BJ (cell line): ENCODE results near the gene ZYG11B. TPM values are rescaled to one million over a fixed set of nuclear protein-coding genes. Genes with fewer than 3 reads are reported as not detected.
"Not testable (repeated sequence)": the region's sequence is repeated elsewhere in the genome, so short reads cannot be mapped to it uniquely, and the experiment has no call there.

Source experiments
- CTCF ChIA-PET: fragments of 350-600 bp; formaldehyde crosslinking; extraction: SDS; loops from one replicate; lab custom pipeline; 2021; ENCODE audit warnings: antibody characterized with exemption, inconsistent platforms; lab: Yijun Ruan, JAX
- POLR2A ChIA-PET: fragments of 300-600 bp; sonication (Branson Sonifier 250); formaldehyde crosslinking; extraction: SDS; loops from one replicate; lab custom pipeline; 2021; ENCODE audit warnings: antibody characterized with exemption; lab: Charles Lee
- DNase-seq: peaks from one replicate; pipeline ENCODE4 v3.0.0-alpha.2; 2011; ENCODE audit warnings: low read depth
- H3K27me3 ChIP-seq: 2 replicates; pipeline ENCODE4 v1.6.0; 2011; ENCODE audit warnings: low read length; ENCODE audit not compliant: control insufficient read depth, insufficient read depth
- H3K36me3 ChIP-seq: 2 replicates; pipeline ENCODE4 v1.5.1; 2011; ENCODE audit warnings: low read length; ENCODE audit not compliant: control insufficient read depth, insufficient read depth
- H3K4me3 ChIP-seq: 2 replicates; pipeline ENCODE4 v1.5.1; 2011; ENCODE audit warnings: low read depth, mild to moderate bottlenecking, control low read depth, low read length
- CTCF ChIP-seq: IDR thresholded peaks from 2 replicates; pipeline ENCODE4 v1.5.1; 2011; ENCODE audit warnings: low read depth, mild to moderate bottlenecking, control low read depth, inconsistent platforms, low read length, moderate library complexity; ENCODE audit not compliant: insufficient read depth
- polyA plus RNA-seq: library from polyadenylated mRNA; depleted of rRNA; stranded (reverse); fragments of >200 nt; gene quantifications from 2 replicates; pipeline ENCODE4 v1.2.3, GENCODE V29; 2011

ZYG11B gene
- polyA plus RNA-seq, 1 experiment, result 19.0 TPM

GRCh38 chr1:52707927-52708655, 18.2 kb upstream of the ZYG11B start:
- Histone ChIP-seq H3K4me3 (no peak overlapping the region), H3K27me3 (no peaks in the 10 kb centered on the region), H3K36me3 (no peaks in the 10 kb centered on the region)
- DNase-seq, result peak; percentile 83
- no peak for TF ChIP-seq CTCF
- ChIA-PET POLR2A (no interaction called here), CTCF (no interaction called here)

- Histone ChIP-seq H3K27me3 (no peaks in the 10 kb centered on the region), H3K4me3 (no peak overlapping the region), H3K36me3 (no peaks in the 10 kb centered on the region)
- no peak for TF ChIP-seq CTCF
- DNase-seq, result no peak
- ChIA-PET CTCF (interaction anchor here (1.0 to 1.3 kb wide), 2 partner anchors 14 to 22 kb away, joined by 3 to 4 read pairs; no protein-coding TSS in a partner anchor), POLR2A (no interaction called here)
Measured at GRCh38 chr1:52709016-52709415, 17.2 kb upstream of the ZYG11B start.

- ChIA-PET POLR2A (no interaction called here), CTCF (interaction anchor here (1.3 kb wide), 1 partner anchor 10 kb away, joined by 3 read pairs; no protein-coding TSS in a partner anchor)
- Histone ChIP-seq H3K27me3 (no peaks in the 10 kb centered on the region), H3K4me3 (no peak overlapping the region), H3K36me3 (no peaks in the 10 kb centered on the region)
- DNase-seq, result no peak
- TF ChIP-seq CTCF, result no peak
Measured at GRCh38 chr1:52713590-52713989, 12.7 kb upstream of the ZYG11B start.

- CTCF ChIA-PET, result interaction anchor here (1.3 kb wide), 1 partner anchor 18 kb away, joined by 4 read pairs; no protein-coding TSS in a partner anchor
- H3K27me3 ChIP-seq, H3K4me3 ChIP-seq, H3K36me3 ChIP-seq, DNase-seq, POLR2A ChIA-PET: not testable (repeated sequence)
Measured at GRCh38 chr1:52715296-52715695, 11.0 kb upstream of the ZYG11B start.

- POLR2A ChIA-PET, result no interaction called here
Measured at GRCh38 chr1:52723260-52723659, 3.0 kb upstream of the ZYG11B start.

More at GRCh38 chr1:52723260-52723659, 3.0 kb upstream of the ZYG11B start:
- no peak for DNase-seq
- Histone ChIP-seq H3K36me3 (no peaks in the 10 kb centered on the region), H3K4me3 (no peak overlapping the region), H3K27me3 (no peaks in the 10 kb centered on the region)
- CTCF ChIA-PET, result interaction anchor here (1.2 kb wide), 2 partner anchors 10 to 13 kb away, joined by 3 to 4 read pairs; no protein-coding TSS in a partner anchor
- no peak for TF ChIP-seq CTCF
